ENCODE measurements around the gene PPP1R37. TPM values are rescaled to one million over a fixed set of nuclear protein-coding genes. Genes with fewer than 3 reads are reported as not detected.

The PPP1R37 gene
- total and polyA plus RNA-seq, 2 of the 13 experiments (the other 11 are each of a cell fraction or from before 2014, with no cell fraction given): 9.0 to 14.3 TPM

GRCh38 chr19:45126654-45127053 is 33.7 kb downstream of the PPP1R37 start:
- in situ Hi-C loops (cut with HindIII; ENCODE audit: extremely low pct_ligation_motif_present, low pct_unique_long_range_greater_than_20kb) (loop anchor here (10.0 kb wide), 1 partner anchor 112 kb away; no protein-coding TSS in a partner anchor), intact Hi-C loops (cut with micrococcal nuclease; ENCODE audit: unreplicated experiment) (loop anchor here (1.0 to 5.0 kb wide), 3 partner anchors 22 to 109 kb away; partner anchors contain the start of genes GEMIN7 and ZNF296)
- no peak overlapping the region for H2AFZ ChIP-seq (ENCODE audit: low read length)
- ATAC-seq: no peak
- peaks cover 23% of the 10 kb centered on the region; the same call in 1 of the 2 replicates for H4K20me1 ChIP-seq (ENCODE audit: insufficient read depth, low read length)
- H3K27me3 ChIP-seq (ENCODE audit: control insufficient read depth in 1 of 2, insufficient read depth in 2 of 2, low read length in 2 of 2): no peaks in the 10 kb centered on the region
- no peak overlapping the region for H3K9ac ChIP-seq (ENCODE audit: insufficient read depth, low read depth, low read length)
- WGBS (ENCODE audit: low lambda C conversion rate): 100% methylated on average over 7 of the region's 7 CpGs
- no peak overlapping the region for H3K4me2 ChIP-seq (ENCODE audit: low read depth, low read length)
- peaks cover 9 to 15% of the 10 kb centered on the region in 2 experiments; a peak in 3 of 5 replicates for H3K36me3 ChIP-seq (replicated peaks in 1 of 2; ENCODE audit: control insufficient read depth in 1 of 2, insufficient read depth in 2 of 2, low read length in 2 of 2)
- CTCF ChIA-PET (ENCODE audit: low intra/inter-chr PET ratio, low total read pairs): interaction anchor here (1.1 to 1.4 kb wide), 2 partner anchors 23 to 110 kb away, joined by 3 to 7 read pairs; no protein-coding TSS in a partner anchor
- H3K9me3 ChIP-seq (ENCODE audit: low read length): no peaks in the 10 kb centered on the region
- TF ChIP-seq SP140L (CRISPR knock-in tag; IDR thresholded peaks at IDR 0.05; ENCODE audit: borderline replicate concordance) (no peak), ZBTB44 (CRISPR knock-in tag; IDR thresholded peaks at IDR 0.05) (no peak), ZSCAN30 (CRISPR knock-in tag; IDR thresholded peaks at IDR 0.05) (no peak), ZNF33A (CRISPR knock-in tag; IDR thresholded peaks at IDR 0.05; ENCODE audit: borderline replicate concordance) (no peak), PRMT3 (CRISPR knock-in tag; IDR thresholded peaks at IDR 0.05; ENCODE audit: borderline replicate concordance, low read depth) (no peak), TGIF2 (CRISPR knock-in tag; IDR thresholded peaks at IDR 0.05) (no peak), ZFP91 (CRISPR knock-in tag; IDR thresholded peaks at IDR 0.05; ENCODE audit: borderline replicate concordance) (no peak), ZBTB2 (CRISPR knock-in tag; IDR thresholded peaks at IDR 0.05; ENCODE audit: low read depth) (no peak), CCAR2 (optimal IDR thresholded peaks at IDR 0.05; ENCODE audit: low read depth, low read length) (no peak), BCL6 (CRISPR knock-in tag; IDR thresholded peaks at IDR 0.05) (no peak), ATF3 (CRISPR knock-in tag; IDR thresholded peaks at IDR 0.05) (no peak)
- no peak overlapping the region for H3K27ac ChIP-seq (ENCODE audit: extremely low read length, insufficient read depth, low read length)
- H3K4me1 ChIP-seq (ENCODE audit: insufficient read depth, low read length): peaks cover 36% of the 10 kb centered on the region
- BruUV-seq (replicated peaks): no TSS peak
- no peak overlapping the region for H3K4me3 ChIP-seq (replicated peaks in 1 of 3; ENCODE audit: insufficient read depth in 1 of 3, low read depth in 2 of 3, low read length in 3 of 3)
- POLR2A ChIA-PET: no interaction called here
- FAIRE-seq: no peak
- H3K79me2 ChIP-seq (ENCODE audit: insufficient read depth, low read length): peaks cover 39% of the 10 kb centered on the region
- no peak for DNase-seq (ENCODE audit: low spot score)

Data from HepG2 (cell line).